Hippocampal formation (tissue), 2 donors: ENCODE data around the gene RAPSN.

ENCODE experiments used
- DNase-seq, 2 donors: peaks; one replicate each; lab custom pipeline; 2025; lab: John Stamatoyannopoulos, UW

The RAPSN gene

DNA sequence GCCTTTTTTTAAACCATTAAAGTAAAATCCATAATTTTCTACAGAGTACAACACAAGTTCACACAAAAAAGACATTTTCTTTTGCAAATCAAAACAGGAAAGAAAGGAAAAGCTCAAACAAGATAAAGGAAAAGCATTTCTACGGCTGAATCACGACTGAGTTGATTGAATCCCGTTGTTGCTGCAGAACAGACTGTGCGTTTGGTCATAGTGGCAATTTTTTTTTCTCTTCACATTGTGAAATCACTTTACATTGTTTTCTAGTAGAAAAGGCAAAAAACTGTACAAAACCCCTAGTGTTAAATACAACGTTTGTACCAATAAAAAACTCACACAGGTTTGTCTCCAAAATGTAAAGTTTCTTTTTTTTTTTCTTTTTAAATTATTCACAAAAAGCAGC is 17.3 kb upstream of the RAPSN start:
- no peak for DNase-seq

DNA sequence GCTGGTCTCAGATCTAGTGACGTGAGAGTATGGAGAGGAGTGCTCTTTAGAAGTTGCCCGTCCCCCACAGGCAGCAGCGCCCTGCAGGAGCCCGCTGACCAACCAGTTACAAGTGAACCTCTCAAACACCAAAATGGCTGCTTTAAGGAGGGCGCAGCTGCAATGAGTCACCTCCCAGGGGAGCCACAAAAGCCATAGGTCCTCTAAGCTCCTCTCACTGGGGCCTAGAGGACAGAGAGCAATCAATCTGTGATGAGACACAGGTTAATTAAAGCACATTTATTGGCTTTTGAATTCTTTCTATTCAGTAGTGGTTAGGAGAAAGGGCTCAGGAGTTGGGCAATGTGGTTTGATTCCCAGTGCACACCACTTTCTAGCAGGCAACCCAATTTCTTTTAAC is 15.5 kb upstream of the RAPSN start:
- no peak for DNase-seq

- no peak for DNase-seq
Observed at GRCh38 chr11:47461876-47462275, 12.9 kb upstream of the RAPSN start.

GRCh38 chr11:47460571-47461235 is 11.8 kb upstream of the RAPSN start:
- DNase-seq, result no peak

GRCh38 chr11:47454258-47454671 is 5.3 kb upstream of the RAPSN start:
- peak; percentile 52 to 75 for DNase-seq

DNA sequence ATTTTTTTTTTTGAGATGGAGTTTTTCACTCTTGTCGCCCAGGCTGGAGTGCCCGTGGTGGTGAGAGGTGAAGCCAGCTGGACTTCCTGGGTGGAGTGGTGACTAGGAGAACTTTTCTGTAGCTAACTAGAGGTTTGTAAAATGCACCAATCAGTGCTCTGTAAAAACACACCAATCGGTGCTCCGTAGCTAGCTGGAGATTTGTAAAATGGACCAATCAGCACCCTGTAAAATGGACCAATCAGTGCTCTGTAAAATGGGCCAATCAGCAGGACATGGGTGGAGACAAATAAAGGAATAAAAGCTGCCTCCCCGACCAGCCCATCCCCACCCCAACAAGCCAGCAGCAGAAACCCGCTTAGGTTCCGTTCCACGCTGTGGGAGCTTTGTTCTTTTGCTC is 4.4 kb upstream of the RAPSN start:
- no peak for DNase-seq

GRCh38 chr11:47451990-47452389 is 3.1 kb upstream of the RAPSN start:
- DNase-seq, result no peak

DNA sequence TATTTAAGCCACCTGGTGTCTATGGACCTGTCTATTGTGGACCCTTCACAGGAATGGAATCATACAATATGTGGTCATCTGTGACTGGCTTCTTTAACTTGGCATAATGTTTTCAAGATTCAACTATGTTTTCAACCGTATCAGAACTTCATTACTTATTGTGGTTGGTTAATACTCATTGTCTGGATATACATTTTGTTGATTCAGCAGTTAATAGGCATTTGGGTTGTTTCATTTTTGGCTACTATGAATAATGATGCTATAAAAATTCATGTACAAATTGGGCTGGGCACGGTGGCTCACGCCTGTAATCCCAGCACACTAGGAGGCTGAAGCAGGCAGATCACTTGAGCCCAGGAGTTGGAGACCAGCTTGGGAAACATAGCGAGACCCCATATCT is 2.5 kb upstream of the RAPSN start:
- DNase-seq, result no peak

DNA sequence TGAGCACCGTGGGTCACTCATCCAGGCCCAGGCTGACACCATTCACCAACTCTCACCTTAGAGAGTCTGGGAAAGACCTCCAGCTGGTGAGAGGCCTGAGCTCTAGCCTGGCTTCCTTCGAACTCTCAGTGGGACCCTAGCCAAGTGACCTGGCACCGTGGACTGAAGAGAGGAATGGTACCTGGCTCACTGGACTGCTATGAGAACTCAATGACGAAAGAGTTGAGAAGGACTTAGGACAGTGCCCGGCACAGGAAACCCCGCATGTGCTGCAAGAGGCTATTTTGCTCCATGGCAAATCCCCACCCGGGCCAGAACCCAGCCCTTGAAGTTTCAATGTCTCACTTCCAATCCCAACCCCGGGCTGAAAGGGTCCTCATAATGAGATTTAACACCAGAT is 605 bp upstream of the RAPSN start:
- DNase-seq, result no peak

GRCh38 chr11:47447906-47448305 is 1.0 kb downstream of the RAPSN start:
- DNase-seq, result no peak

DNA sequence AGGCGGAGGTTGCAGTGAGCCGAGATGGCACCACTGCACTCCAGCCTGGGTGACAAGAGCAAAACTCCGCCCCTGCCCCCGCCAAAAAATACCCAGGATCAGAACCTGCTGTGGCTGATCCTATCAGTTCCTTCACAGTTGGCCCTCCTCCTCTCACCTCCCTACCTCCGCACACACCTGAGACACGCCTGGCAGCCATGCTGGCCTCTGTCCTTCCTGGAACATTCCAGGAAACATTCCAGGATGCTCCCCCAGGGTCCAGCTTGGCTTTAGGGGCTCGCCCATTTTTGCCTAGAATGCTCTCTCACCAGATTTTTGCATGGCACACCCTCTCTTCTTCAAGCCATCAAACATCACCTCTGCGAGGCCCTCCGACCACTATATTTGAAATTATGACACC is 2.1 kb downstream of the RAPSN start:
- no peak for DNase-seq

GRCh38 chr11:47445840-47446239 is 3.1 kb downstream of the RAPSN start:
- no peak for DNase-seq

DNA sequence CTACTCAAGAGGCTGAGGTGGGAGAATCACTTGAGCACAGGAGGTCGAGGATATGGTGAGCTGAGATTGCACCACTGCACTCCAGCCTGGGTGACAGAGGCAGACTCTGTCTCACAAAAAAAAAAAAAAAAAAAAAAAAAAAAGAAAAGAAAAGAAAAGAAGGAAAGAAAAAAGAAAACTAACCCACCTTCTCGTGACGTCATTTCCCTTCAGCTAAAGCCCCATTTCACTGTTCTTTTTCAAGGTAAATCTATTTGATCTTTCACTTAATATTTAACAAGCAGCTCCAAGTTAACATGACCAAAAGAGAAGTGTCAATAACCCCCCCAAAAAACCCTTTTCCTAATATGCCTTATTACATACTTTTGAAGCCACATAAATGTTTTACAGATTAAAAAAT is 5.1 kb downstream of the RAPSN start:
- DNase-seq, result no peak

GRCh38 chr11:47443028-47443700 is 5.8 kb downstream of the RAPSN start:
- DNase-seq, result no peak

DNA sequence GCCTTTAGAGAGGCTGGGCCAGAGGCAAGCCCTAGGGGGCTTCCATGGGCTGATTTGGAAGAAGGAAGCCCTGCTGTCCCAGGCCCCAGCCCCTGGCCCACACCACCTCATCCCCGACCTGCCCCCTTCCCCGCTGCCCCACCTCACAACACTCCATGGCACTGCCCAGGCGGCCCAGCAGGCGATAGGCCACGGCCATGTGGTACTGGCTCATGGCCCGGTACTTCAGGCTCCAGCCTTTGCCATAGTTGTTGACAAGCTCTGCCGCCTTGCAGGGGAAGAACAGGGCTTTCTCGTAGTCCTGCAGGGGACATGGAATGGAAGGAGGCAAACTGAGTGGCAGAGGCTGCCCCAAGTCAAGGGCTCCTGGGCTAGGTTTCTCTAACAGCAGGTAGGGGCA is 6.4 kb downstream of the RAPSN start:
- DNase-seq, result peak in 1 of 2 donors; percentile 10

GRCh38 chr11:47441421-47441820 is 7.5 kb downstream of the RAPSN start:
- DNase-seq, result no peak

GRCh38 chr11:47440054-47440476 is 8.9 kb downstream of the RAPSN start:
- no peak for DNase-seq

DNA sequence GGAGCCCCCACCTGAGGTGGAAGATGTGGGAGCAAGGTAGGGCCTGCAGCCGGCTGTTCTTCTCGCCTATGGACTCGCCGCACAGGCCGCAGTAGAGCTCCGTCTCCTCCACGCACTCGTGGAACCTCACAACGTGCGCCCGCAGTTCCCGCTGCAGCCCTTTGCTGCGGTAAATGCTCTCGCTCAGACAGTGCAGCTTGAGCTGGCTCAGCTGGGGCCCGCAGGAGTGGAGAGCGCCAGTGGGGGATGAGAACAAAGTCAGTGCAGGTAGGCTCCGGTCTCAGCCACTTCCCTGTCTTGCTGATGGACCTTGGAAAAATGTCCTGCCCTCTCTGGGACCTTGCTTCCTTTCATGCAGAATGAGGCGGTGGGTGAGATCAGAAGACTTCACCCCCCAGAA is 10.2 kb downstream of the RAPSN start:
- no peak for DNase-seq

GRCh38 chr11:47437746-47438418 is 11.1 kb downstream of the RAPSN start:
- DNase-seq, result no peak

DNA sequence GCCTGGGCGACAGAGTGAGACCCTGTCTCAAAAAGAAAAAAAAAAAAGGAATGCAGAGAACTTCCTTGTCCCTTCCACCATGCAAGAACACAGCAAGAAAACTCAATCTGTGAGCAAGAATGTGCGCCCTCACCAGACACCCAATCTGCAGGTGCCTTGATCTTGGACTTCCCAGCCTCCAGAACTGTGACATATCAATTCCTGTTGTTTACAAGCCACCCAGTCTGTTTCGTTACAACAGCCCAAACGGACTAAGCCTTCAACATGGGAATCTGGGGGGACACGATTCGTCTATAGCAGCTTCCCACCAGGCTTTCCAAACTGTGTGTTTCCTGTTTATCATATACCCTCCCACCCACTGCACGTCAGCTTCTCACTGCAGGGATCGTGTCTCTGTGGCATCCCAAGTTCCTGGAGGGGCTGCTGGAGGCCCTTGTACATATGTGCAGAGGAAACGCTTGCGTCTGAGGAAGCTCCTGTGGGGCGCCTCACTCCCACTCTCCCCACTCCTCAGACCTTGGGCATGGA is 11.7 kb downstream of the RAPSN start:
- DNase-seq, result no peak

GRCh38 chr11:47436726-47437125 is 12.2 kb downstream of the RAPSN start:
- DNase-seq, result no peak

DNA sequence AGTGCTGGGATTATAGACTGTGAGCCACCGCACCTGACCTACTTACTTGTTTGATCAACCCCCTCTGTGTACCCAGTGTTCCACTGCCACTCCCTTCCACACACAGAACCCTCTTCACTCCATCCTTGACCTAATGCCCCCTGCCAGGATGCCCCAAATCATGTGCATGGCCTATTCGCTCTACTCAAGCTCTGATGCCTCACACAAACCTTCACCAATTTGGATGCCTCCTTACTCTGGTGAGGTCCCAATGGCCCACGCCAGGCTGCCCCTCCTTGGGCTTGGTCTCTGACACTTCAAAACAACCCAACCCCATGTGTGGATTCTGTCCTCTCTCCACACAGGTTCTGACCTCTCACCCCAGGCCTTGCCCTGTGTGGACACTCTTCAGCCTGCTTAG is 13.2 kb downstream of the RAPSN start:
- DNase-seq, result no peak
